CD4-positive, CD25-positive, alpha-beta regulatory T cell (primary cell): ENCODE results near the gene TTC27. TPM values are rescaled to one million over a fixed set of nuclear protein-coding genes. Genes with fewer than 3 reads are reported as not detected.

Experiments
- ATAC-seq, 2 donors: fragments of 150-1000 bp; cut with Tn5 transposase; one replicate each; pipeline ENCODE4 v1.10.0; 2021; ENCODE audit warnings: low read depth in 2 of 2, moderate number of reproducible peaks in 2 of 2, moderate library complexity in 1 of 2
- DNase-seq, 3 donors: peaks; one replicate each; pipeline versions ENCODE4 v3.0.0 to v3.0.0-alpha.2; 2012 to 2022; ENCODE audit warnings: mixed read lengths in 1 of 3
- H3K27ac ChIP-seq: one replicate; pipeline ENCODE4 v1.7.0; 2013; ENCODE audit warnings: mild to moderate bottlenecking, low read length; ENCODE audit not compliant: insufficient read depth, poor library complexity, severe bottlenecking
- H3K27me3 ChIP-seq: one replicate; pipeline ENCODE4 v1.7.0; 2013; ENCODE audit warnings: low read length; ENCODE audit not compliant: control insufficient read depth, insufficient read depth
- H3K36me3 ChIP-seq: one replicate; pipeline ENCODE4 v1.7.0; 2013; ENCODE audit warnings: mild to moderate bottlenecking, low read length, moderate library complexity; ENCODE audit not compliant: control insufficient read depth, insufficient read depth
- H3K4me1 ChIP-seq: 2 replicates; pipeline ENCODE4 v1.7.0; 2013; ENCODE audit warnings: mild to moderate bottlenecking, low read length; ENCODE audit not compliant: insufficient read depth, control insufficient read depth, poor library complexity, severe bottlenecking
- H3K4me3 ChIP-seq: one replicate; pipeline ENCODE4 v1.7.0; 2013; ENCODE audit warnings: low read depth, mild to moderate bottlenecking, low read length, moderate library complexity
- H3K9me3 ChIP-seq, 2 experiments: 1 replicate in 1 of 2; 2 replicates in 1 of 2; pipeline ENCODE4 v1.7.0; 2013; ENCODE audit warnings: low read length in 2 of 2, mild to moderate bottlenecking in 1 of 2, moderate library complexity in 1 of 2; ENCODE audit not compliant: control insufficient read depth in 2 of 2
- H3K27ac Mint-ChIP-seq, 3 donors: one replicate each; pipeline ENCODE4 v1.8.0; 2020 to 2022; ENCODE audit warnings: mild to moderate bottlenecking in 3 of 3, mixed read lengths in 3 of 3, moderate library complexity in 2 of 3
- H3K27me3 Mint-ChIP-seq: one replicate; pipeline ENCODE4 v1.8.0; 2022; ENCODE audit warnings: mild to moderate bottlenecking, mixed read lengths
- H3K36me3 Mint-ChIP-seq: one replicate; pipeline ENCODE4 v1.8.0; 2020; ENCODE audit warnings: mixed read lengths
- H3K4me1 Mint-ChIP-seq, 4 donors: one replicate each; pipeline ENCODE4 v1.8.0; 2020 to 2022; ENCODE audit warnings: mixed read lengths in 4 of 4, mild to moderate bottlenecking in 1 of 4
- H3K4me3 Mint-ChIP-seq, 4 donors: one replicate each; pipeline ENCODE4 v1.8.0; 2020 to 2022; ENCODE audit warnings: mild to moderate bottlenecking in 4 of 4, mixed read lengths in 4 of 4, moderate library complexity in 3 of 4
- H3K9me3 Mint-ChIP-seq, 7 donors: one replicate each; pipeline ENCODE4 v1.8.0; 2020 to 2022; ENCODE audit warnings: mixed read lengths in 7 of 7, mild to moderate bottlenecking in 3 of 7, moderate library complexity in 2 of 7
- polyA plus RNA-seq, 4 donors: library from polyadenylated mRNA; unstranded; fragments of 300-500 nt; fragmentation: Illumina TruSeq; gene quantifications; one replicate each; pipeline ENCODE4 v1.2.3, GENCODE V29; 2021
- total RNA-seq: library from RNA; stranded (reverse); gene quantifications from one replicate; pipeline ENCODE4 v1.2.3, GENCODE V29; 2022

The TTC27 gene
- total and polyA plus RNA-seq, 5 donors from 2014 or later, result 18.6 to 25.5 (median 23.6) TPM

DNA sequence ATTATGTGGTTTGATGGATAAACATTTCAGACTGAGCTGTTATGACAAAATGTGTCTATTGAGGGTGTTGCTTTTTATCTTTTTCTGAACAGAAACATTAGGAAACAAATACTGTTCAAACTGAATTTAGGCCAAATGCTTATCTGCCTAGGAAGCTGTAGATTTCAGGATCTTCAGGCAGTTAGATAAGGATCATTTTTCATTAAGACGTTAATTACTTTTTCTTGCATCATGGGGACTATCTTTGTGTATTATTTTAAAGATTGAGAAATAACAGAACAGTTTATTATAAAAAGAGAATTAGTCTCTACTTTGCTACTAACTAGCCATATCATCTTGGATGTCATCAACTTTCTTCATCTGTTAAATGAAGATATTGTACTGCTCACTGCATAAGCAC, 107.5 kb downstream of the TTC27 start:
- no peak overlapping the region for H3K4me3 Mint-ChIP-seq
- Histone ChIP-seq H3K9me3 (no peaks in the 10 kb centered on the region), H3K4me3 (no peak overlapping the region), H3K27ac (no peak overlapping the region), H3K27me3 (no peaks in the 10 kb centered on the region), H3K36me3 (peaks cover 16% of the 10 kb centered on the region), H3K4me1 (no peaks in the 10 kb centered on the region)
- no peak overlapping the region for H3K27ac Mint-ChIP-seq
- no peaks in the 10 kb centered on the region for H3K27me3 Mint-ChIP-seq
- ATAC-seq, result no peak
- no peaks in the 10 kb centered on the region for H3K9me3 Mint-ChIP-seq
- DNase-seq, result no peak
- H3K4me1 Mint-ChIP-seq, result peaks cover 0 to 3% (median under 1%) of the 10 kb centered on the region in 4 donors
- H3K36me3 Mint-ChIP-seq, result peaks cover 29% of the 10 kb centered on the region

- H3K27ac Mint-ChIP-seq, result no peak overlapping the region
- H3K36me3 Mint-ChIP-seq, result peaks cover 47% of the 10 kb centered on the region
- H3K4me3 Mint-ChIP-seq, result no peak overlapping the region
- no peaks in the 10 kb centered on the region for H3K9me3 Mint-ChIP-seq
- H3K27me3 Mint-ChIP-seq, result no peaks in the 10 kb centered on the region
- no peak for DNase-seq
- no peak for ATAC-seq
- no peaks in the 10 kb centered on the region for H3K27me3 ChIP-seq
- no peak overlapping the region for H3K4me3 ChIP-seq
- H3K4me1 ChIP-seq, result no peaks in the 10 kb centered on the region
- H3K27ac ChIP-seq, result no peak overlapping the region
- peaks cover 23% of the 10 kb centered on the region for H3K36me3 ChIP-seq
- H3K4me1 Mint-ChIP-seq, result peaks cover 0 to 7% (median under 1%) of the 10 kb centered on the region in 4 donors
- H3K9me3 ChIP-seq, result no peaks in the 10 kb centered on the region
Measured at GRCh38 chr2:32738939-32739338, 111.1 kb downstream of the TTC27 start.

DNA sequence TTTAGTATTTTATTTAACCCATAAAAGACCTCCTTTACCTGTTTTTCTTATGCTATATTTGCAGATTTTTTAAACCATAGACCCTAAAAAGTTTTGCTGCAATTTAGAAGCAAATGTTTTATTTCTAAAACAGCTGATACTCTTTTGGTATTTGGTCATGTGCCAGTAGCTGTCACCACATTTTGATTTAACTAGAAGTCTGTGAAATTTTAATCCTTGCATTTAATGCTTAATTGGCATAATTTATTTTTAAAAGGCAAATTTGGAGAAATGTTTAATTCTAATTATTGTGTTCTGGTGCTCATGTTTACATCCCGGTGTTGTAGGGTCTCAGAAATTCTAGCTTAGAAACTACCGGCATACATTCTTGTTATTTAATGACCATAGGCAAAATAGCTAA, 111.8 kb downstream of the TTC27 start:
- Histone ChIP-seq H3K4me3 (no peak overlapping the region), H3K27ac (no peak overlapping the region), H3K4me1 (no peaks in the 10 kb centered on the region), H3K9me3 (no peaks in the 10 kb centered on the region), H3K27me3 (no peaks in the 10 kb centered on the region), H3K36me3 (peaks cover 24% of the 10 kb centered on the region)
- Mint-ChIP-seq H3K27me3 (no peaks in the 10 kb centered on the region), H3K27ac (no peak overlapping the region), H3K9me3 (no peaks in the 10 kb centered on the region), H3K4me3 (no peak overlapping the region), H3K4me1 (peaks cover 0 to 11% (median under 1%) of the 10 kb centered on the region in 4 donors), H3K36me3 (peaks cover 51% of the 10 kb centered on the region)
- DNase-seq (no peak), ATAC-seq (no peak)

DNA sequence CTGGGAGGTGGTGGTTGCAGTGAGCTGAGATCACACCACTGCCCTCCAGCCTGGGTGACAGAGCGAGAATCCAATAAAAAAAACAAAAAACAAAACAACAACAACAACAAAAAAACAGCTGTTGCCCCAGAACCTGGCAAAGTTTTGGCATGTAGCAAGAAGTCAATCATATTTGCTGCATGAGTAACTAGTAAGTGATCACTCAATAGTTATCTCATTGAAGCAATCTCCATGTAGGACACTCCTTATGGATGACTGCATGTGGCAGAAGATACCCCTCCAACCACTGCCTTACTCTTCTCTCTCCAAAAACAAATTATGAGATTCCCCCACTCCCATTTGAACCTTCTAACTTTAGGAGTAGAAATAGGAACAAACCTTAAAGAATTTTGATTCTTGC, 113.7 kb downstream of the TTC27 start:
- DNase-seq (no peak), ATAC-seq (no peak)
- H3K4me3 ChIP-seq, result no peak overlapping the region
- Mint-ChIP-seq H3K27ac (no peak overlapping the region), H3K4me3 (no peak overlapping the region), H3K27me3 (no peaks in the 10 kb centered on the region), H3K36me3 (peaks cover 51% of the 10 kb centered on the region), H3K4me1 (peaks cover 0 to 11% (median under 1%) of the 10 kb centered on the region in 4 donors), H3K9me3 (peaks cover 0 to 2% (median 0%) of the 10 kb centered on the region in 7 donors)
- peaks cover 24% of the 10 kb centered on the region for H3K36me3 ChIP-seq
- H3K9me3 ChIP-seq, result no peaks in the 10 kb centered on the region
- no peak overlapping the region for H3K27ac ChIP-seq
- H3K4me1 ChIP-seq, result no peaks in the 10 kb centered on the region
- H3K27me3 ChIP-seq, result no peaks in the 10 kb centered on the region

DNA sequence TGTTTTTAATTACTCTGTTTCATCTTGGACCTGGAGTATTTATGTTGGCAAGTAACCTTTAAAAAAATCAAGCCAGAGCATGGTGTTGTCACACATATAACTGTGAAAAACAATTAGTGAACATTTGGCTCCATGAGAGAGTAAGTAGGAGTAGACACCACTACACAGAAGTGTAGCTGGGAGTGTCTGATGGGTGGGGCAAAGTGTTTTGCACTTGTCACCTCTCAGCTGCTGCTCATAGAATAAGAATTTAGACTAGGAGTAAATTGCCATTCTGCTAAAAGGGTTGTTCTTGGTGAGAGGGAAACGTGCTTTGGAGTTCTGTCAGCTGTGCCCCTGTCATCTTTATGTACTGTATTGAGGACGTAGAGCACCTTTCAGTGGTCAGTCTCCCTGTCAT, 114.5 kb downstream of the TTC27 start:
- no peak overlapping the region for H3K4me3 Mint-ChIP-seq
- H3K9me3 Mint-ChIP-seq, result peaks cover 0 to 6% (median 0%) of the 10 kb centered on the region in 7 donors
- H3K4me1 Mint-ChIP-seq, result peaks cover 0 to 11% (median under 1%) of the 10 kb centered on the region in 4 donors
- ATAC-seq (no peak), DNase-seq (peak in 1 of 3 donors; percentile 14)
- H3K27ac Mint-ChIP-seq, result no peak overlapping the region
- no peak overlapping the region for H3K27ac ChIP-seq
- H3K4me3 ChIP-seq, result no peak overlapping the region
- H3K4me1 ChIP-seq, result no peaks in the 10 kb centered on the region
- no peaks in the 10 kb centered on the region for H3K9me3 ChIP-seq
- H3K27me3 Mint-ChIP-seq, result no peaks in the 10 kb centered on the region
- peaks cover 19% of the 10 kb centered on the region for H3K36me3 ChIP-seq
- no peaks in the 10 kb centered on the region for H3K27me3 ChIP-seq
- H3K36me3 Mint-ChIP-seq, result peaks cover 51% of the 10 kb centered on the region

GRCh38 chr2:32743480-32744236, 115.8 kb downstream of the TTC27 start:
- no peak overlapping the region for H3K4me3 Mint-ChIP-seq
- DNase-seq, result no peak
- H3K4me3 ChIP-seq, result no peak overlapping the region
- no peak for ATAC-seq
- H3K9me3 ChIP-seq, result no peaks in the 10 kb centered on the region
- H3K27me3 Mint-ChIP-seq, result no peaks in the 10 kb centered on the region
- H3K36me3 Mint-ChIP-seq, result peaks cover 60% of the 10 kb centered on the region
- H3K27ac ChIP-seq, result no peak overlapping the region
- peaks cover 0 to 6% (median 0%) of the 10 kb centered on the region in 7 donors for H3K9me3 Mint-ChIP-seq
- H3K27ac Mint-ChIP-seq, result no peak overlapping the region
- H3K36me3 ChIP-seq, result peaks cover 10% of the 10 kb centered on the region
- H3K4me1 Mint-ChIP-seq, result peaks cover 0 to 17% (median 4%) of the 10 kb centered on the region in 4 donors
- H3K4me1 ChIP-seq, result no peaks in the 10 kb centered on the region
- H3K27me3 ChIP-seq, result no peaks in the 10 kb centered on the region

GRCh38 chr2:32745191-32745590, 117.3 kb downstream of the TTC27 start:
- H3K9me3 Mint-ChIP-seq, result peaks cover 0 to 6% (median 0%) of the 10 kb centered on the region in 7 donors
- no peak overlapping the region for H3K27ac Mint-ChIP-seq
- no peak overlapping the region for H3K4me3 Mint-ChIP-seq
- H3K27me3 ChIP-seq, result no peaks in the 10 kb centered on the region
- no peaks in the 10 kb centered on the region for H3K27me3 Mint-ChIP-seq
- no peak overlapping the region for H3K27ac ChIP-seq
- DNase-seq (no peak), ATAC-seq (no peak)
- peaks cover 12% of the 10 kb centered on the region for H3K36me3 ChIP-seq
- peaks cover 0 to 17% (median 4%) of the 10 kb centered on the region in 4 donors for H3K4me1 Mint-ChIP-seq
- no peaks in the 10 kb centered on the region for H3K4me1 ChIP-seq
- no peaks in the 10 kb centered on the region for H3K9me3 ChIP-seq
- no peak overlapping the region for H3K4me3 ChIP-seq
- H3K36me3 Mint-ChIP-seq, result peaks cover 69% of the 10 kb centered on the region

GRCh38 chr2:32745675-32746074, 117.8 kb downstream of the TTC27 start:
- Histone ChIP-seq H3K27me3 (no peaks in the 10 kb centered on the region), H3K4me1 (no peaks in the 10 kb centered on the region), H3K4me3 (no peak overlapping the region), H3K9me3 (no peaks in the 10 kb centered on the region), H3K36me3 (peaks cover 14% of the 10 kb centered on the region), H3K27ac (no peak overlapping the region)
- H3K9me3 Mint-ChIP-seq, result peaks cover 0 to 6% (median 0%) of the 10 kb centered on the region in 7 donors
- peaks cover 0 to 17% (median 4%) of the 10 kb centered on the region in 4 donors for H3K4me1 Mint-ChIP-seq
- H3K27me3 Mint-ChIP-seq, result no peaks in the 10 kb centered on the region
- H3K4me3 Mint-ChIP-seq, result no peak overlapping the region
- H3K27ac Mint-ChIP-seq, result no peak overlapping the region
- ATAC-seq (no peak), DNase-seq (no peak)
- H3K36me3 Mint-ChIP-seq, result peaks cover 72% of the 10 kb centered on the region
